ENCODE results near the gene HAPLN2. TPM values are rescaled to one million over a fixed set of nuclear protein-coding genes. Genes with fewer than 3 reads are reported as not detected.

The HAPLN2 gene
- polyA plus RNA-seq, 1 donor (not counting 4 experiments of a cell fraction or from before 2014, with no cell fraction given): not detected

GRCh38 chr1:156589546-156589945 lies 29.7 kb upstream of the HAPLN2 start:
- Histone ChIP-seq H3K9me3 (ENCODE audit: control insufficient read depth, low read depth, low read length) (no peaks in the 10 kb centered on the region), H2AFZ (ENCODE audit: control insufficient read depth, low read length) (no peak overlapping the region), H3K4me3 (ENCODE audit: control insufficient read depth in 2 of 3, extremely low read depth in 1 of 3, insufficient read depth in 2 of 3, low read depth in 1 of 3, low read length in 3 of 3) (no peak overlapping the region), H3K4me1 (ENCODE audit: control insufficient read depth, extremely low read depth, insufficient read depth, low read length) (peaks cover 13% of the 10 kb centered on the region), H4K20me1 (ENCODE audit: control insufficient read depth, extremely low read depth, insufficient read depth, low read length) (no peaks in the 10 kb centered on the region), H3K36me3 (ENCODE audit: control insufficient read depth in 2 of 2, extremely low read depth in 1 of 2, insufficient read depth in 2 of 2, low read length in 2 of 2) (peaks cover 7 to 12% of the 10 kb centered on the region in 2 experiments), H3K9me1 (ENCODE audit: control insufficient read depth, extremely low read depth, insufficient read depth, low read length) (no peaks in the 10 kb centered on the region), H3K27me3 (ENCODE audit: control insufficient read depth, extremely low read depth, insufficient read depth, low read length) (no peaks in the 10 kb centered on the region), H3K4me2 (ENCODE audit: control insufficient read depth, extremely low read depth, insufficient read depth, low read depth, low read length) (no peak overlapping the region), H3K9ac (ENCODE audit: control insufficient read depth, extremely low read depth, insufficient read depth, low read length) (no peak overlapping the region), H3K27ac (ENCODE audit: control insufficient read depth, insufficient read depth, low read length) (no peak overlapping the region), H3K79me2 (ENCODE audit: control insufficient read depth, insufficient read depth, low read length) (peaks cover 11% of the 10 kb centered on the region)
- TF ChIP-seq CTCF (optimal IDR thresholded peaks at IDR 0.05 in 1 of 3, IDR thresholded peaks at IDR 0.05 in 1 of 3, conservative IDR thresholded peaks at IDR 0.05 in 1 of 3; ENCODE audit: extremely low read depth in 1 of 3, insufficient read depth in 2 of 3, low read length in 3 of 3): no peak
- no peak for TF ChIP-seq EZH2 (IDR thresholded peaks at IDR 0.05; ENCODE audit: low read length)
- dilution Hi-C loops (cut with MboI; ENCODE audit: extremely low pct_ligation_motif_present, low sequenced_read_pairs): no loop called here
- no peak for FAIRE-seq
- no peak for DNase-seq (ENCODE audit: low read depth, low spot score)

- dilution Hi-C loops (cut with MboI; ENCODE audit: extremely low pct_ligation_motif_present, low sequenced_read_pairs): no loop called here
- Histone ChIP-seq H3K9me1 (ENCODE audit: control insufficient read depth, extremely low read depth, insufficient read depth, low read length) (no peaks in the 10 kb centered on the region), H3K79me2 (ENCODE audit: control insufficient read depth, insufficient read depth, low read length) (peaks cover 11% of the 10 kb centered on the region), H3K9ac (ENCODE audit: control insufficient read depth, extremely low read depth, insufficient read depth, low read length) (peak overlapping the region; percentile 86), H3K27me3 (ENCODE audit: control insufficient read depth, extremely low read depth, insufficient read depth, low read length) (no peaks in the 10 kb centered on the region), H3K9me3 (ENCODE audit: control insufficient read depth, low read depth, low read length) (no peaks in the 10 kb centered on the region), H3K36me3 (ENCODE audit: control insufficient read depth in 2 of 2, extremely low read depth in 1 of 2, insufficient read depth in 2 of 2, low read length in 2 of 2) (peaks cover 15 to 20% of the 10 kb centered on the region in 2 experiments), H3K27ac (ENCODE audit: control insufficient read depth, insufficient read depth, low read length) (no peak overlapping the region), H3K4me2 (ENCODE audit: control insufficient read depth, extremely low read depth, insufficient read depth, low read depth, low read length) (peak overlapping the region; percentile 99), H2AFZ (ENCODE audit: control insufficient read depth, low read length) (peak overlapping the region; percentile 99), H4K20me1 (ENCODE audit: control insufficient read depth, extremely low read depth, insufficient read depth, low read length) (no peaks in the 10 kb centered on the region), H3K4me1 (ENCODE audit: control insufficient read depth, extremely low read depth, insufficient read depth, low read length) (peaks cover 13% of the 10 kb centered on the region), H3K4me3 (ENCODE audit: control insufficient read depth in 2 of 3, extremely low read depth in 1 of 3, insufficient read depth in 2 of 3, low read depth in 1 of 3, low read length in 3 of 3) (peak overlapping the region in 2 of 3 experiments; percentile 88)
- DNase-seq (ENCODE audit: low read depth, low spot score) (no peak), FAIRE-seq (no peak)
- TF ChIP-seq CTCF (optimal IDR thresholded peaks at IDR 0.05 in 1 of 3, IDR thresholded peaks at IDR 0.05 in 1 of 3, conservative IDR thresholded peaks at IDR 0.05 in 1 of 3; ENCODE audit: extremely low read depth in 1 of 3, insufficient read depth in 2 of 3, low read length in 3 of 3): no peak
- TF ChIP-seq EZH2 (IDR thresholded peaks at IDR 0.05; ENCODE audit: low read length): no peak
Observed at GRCh38 chr1:156590326-156591180, 28.7 kb upstream of the HAPLN2 start.

All from keratinocyte (primary cell).